ENCODE measurements around the gene SRRM3.
A peak's percentile ranks its signal among the peaks of the same experiment; 100 is the strongest.
"Not testable (repeated sequence)": the region's sequence is repeated elsewhere in the genome, so short reads cannot be mapped to it uniquely, and the experiment has no call there.

SRRM3 gene

DNA sequence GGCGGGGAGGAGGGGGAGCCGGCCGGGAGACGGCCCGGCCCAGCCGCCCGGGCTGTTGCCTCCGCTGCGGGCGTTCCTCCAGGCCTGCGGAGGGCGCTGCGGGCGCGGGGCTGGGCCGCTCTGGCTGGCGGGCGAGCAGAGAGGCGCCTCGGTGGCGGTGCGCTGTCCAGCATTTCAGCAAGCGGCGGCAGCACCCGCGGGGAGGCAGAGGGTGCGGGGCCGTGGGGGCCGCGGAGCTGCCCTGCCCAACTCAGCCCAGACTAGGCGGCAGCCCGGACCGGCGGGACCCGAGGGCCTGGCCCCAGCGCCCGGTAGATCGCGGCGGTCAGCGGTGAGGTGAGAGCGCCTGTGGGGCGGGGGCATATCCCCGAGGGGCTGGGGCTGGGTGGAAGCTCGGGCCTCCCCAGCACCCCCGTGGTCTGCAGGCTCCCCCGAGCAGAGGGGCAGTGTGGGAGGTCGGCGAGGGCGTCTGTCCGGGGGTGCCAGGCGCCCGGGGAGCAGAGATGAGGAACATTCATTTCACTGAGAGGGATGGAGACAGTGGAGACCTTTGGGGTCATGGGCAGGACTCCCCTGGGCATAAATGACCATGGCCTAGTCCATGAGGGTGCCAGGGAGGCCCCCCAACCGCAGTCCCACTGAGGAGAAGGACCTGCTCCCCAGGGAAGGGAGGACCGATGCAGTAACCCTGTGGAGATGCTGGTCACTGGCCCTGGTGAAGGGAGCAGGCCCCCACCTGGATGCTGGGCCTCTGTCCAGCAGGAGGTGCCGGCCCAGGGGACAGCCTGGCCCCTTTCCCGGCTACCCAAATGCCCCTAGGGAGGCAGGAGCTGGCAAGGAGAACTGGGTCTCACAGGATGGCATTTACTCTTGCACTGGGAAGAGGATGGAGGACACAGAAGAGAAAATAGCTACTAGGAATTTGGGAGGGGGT is at the start of gene SRRM3:
SRRM3 (plus strand) TSS at position 165 of the 934 bp plus-strand sequence. CDS start 33,171 bp downstream, outside the sequence.
- peak; percentile 69 to 95 for DNase-seq

- DNase-seq = no peak
Observed at GRCh38 chr7:76151932-76152331, 49.8 kb upstream of the SRRM3 start.

DNA sequence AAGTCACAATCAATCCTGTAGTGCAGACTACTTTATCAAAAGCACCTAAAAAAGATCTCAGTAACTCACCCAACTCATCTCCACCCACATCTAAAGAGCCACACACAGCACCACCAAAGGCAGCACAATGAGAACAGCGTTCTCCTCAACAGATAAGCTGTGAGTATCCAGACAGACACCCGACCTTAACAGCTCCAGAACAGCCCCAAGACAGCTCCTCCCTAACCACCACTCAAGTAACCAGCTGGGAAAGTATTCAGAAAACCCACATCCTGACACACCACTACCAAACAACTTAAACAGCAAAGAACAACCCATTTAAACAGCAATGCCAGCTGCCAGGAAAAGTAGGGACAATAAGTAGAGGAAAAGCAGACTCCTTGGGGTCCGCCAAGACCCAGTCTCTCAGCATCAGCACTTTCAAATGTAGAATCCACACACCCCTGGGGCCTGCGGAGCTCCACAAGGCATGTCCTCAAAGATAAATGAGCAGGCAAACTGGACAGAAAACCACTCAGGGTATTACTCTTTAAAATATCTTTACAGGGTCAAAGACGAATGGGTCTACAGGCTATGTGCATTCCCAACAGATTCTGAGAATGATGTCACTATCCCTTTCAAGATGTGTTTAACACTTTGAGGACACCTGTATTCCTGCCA is 48.0 kb upstream of the SRRM3 start:
- not testable (repeated sequence) for DNase-seq

DNA sequence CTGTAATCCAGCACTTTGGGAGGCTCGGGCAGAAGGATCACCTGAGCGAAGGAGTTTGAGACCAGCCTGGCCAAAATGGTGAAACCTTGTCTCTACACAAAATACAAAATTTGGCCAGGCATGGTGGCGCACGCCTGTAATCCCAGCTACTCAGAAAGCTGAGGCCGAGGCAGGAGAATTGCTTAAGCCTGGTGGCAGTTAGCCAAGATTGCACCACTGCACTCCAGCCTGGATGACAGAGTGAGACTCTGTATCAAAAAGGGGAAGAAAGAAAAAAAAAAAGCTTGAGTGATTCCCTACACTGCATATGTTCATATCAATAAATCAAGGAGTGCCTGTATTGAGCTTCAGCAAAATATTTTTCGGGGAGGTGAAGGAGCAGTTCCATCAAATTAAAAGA is 45.8 kb upstream of the SRRM3 start:
- DNase-seq = no peak

- not testable (repeated sequence) for DNase-seq
Observed at GRCh38 chr7:76156992-76157685, 44.6 kb upstream of the SRRM3 start.

- DNase-seq = not testable (repeated sequence)
Observed at GRCh38 chr7:76158416-76158815, 43.3 kb upstream of the SRRM3 start.

- not testable (repeated sequence) for DNase-seq
Observed at GRCh38 chr7:76162416-76163170, 39.1 kb upstream of the SRRM3 start.

DNA sequence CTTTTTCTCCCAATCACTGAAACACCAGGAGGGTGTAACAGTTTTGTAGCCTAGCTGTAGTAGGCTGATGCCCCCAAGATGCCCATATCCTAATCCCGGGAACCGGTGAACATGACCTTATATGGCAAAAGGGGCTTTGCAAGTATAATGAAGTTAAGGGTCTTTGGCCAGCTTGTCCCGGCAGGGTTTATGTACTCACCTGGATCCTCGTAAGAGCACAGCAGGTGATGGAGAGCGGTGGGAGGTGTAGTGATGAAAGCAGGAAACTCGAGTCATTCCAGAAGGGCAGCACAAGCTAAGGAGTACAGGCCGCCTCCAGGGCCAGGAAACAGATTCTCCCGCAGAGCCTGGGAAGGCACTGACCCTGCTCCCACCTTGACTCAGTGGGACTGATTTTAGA is 37.9 kb upstream of the SRRM3 start:
- DNase-seq = peak; percentile 84 to 88

GRCh38 chr7:76165106-76165972 is 36.4 kb upstream of the SRRM3 start:
- DNase-seq = no peak

- DNase-seq = no peak
Observed at GRCh38 chr7:76165973-76166403, 35.7 kb upstream of the SRRM3 start.

DNA sequence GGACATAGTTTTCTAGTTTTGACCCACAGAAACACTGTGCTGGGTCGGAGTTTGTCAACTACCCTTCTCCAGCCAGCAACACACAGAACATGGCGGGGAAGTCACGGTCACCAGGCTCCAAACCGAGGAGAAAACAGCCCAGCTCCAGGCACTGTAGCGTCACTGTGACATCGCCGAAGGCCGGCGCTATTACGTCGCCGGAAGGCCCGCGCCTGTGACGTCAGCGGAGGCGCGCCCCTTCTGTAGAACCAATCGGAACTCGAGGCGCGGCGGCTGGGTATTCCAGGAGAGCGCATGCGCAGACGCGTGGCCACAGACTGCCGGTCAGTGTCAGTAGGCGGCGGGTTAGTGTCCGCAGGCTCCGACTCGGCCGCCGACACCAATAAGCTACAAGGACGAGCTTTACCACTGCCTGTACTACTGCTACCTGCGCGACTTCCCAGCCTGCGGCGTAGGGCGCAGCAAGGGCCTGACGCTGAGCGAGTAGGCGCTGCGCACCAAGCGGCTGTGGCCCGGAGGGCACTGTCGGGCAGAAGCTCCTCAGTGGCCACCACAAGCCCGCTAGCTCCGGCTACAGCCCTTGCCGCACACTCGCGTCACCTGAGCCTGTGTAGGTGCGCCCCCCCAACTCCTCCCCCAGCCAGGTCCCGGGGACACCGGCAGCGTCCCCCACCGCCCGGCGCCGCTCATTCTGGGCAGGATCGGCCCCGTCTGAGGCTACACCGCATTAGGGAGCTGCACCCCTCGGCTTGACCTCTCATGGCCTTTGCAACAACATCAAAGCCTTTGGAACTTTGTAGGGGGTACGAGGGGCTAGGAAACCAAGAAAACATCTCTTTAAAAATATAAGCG is 35.1 kb upstream of the SRRM3 start:
- DNase-seq = peak; percentile 89 to 99

GRCh38 chr7:76173566-76174205 is 28.0 kb upstream of the SRRM3 start:
- no peak for DNase-seq

GRCh38 chr7:76176951-76177350 is 24.7 kb upstream of the SRRM3 start:
- not testable (repeated sequence) for DNase-seq

GRCh38 chr7:76179686-76180085 is 22.0 kb upstream of the SRRM3 start:
- no peak for DNase-seq

DNA sequence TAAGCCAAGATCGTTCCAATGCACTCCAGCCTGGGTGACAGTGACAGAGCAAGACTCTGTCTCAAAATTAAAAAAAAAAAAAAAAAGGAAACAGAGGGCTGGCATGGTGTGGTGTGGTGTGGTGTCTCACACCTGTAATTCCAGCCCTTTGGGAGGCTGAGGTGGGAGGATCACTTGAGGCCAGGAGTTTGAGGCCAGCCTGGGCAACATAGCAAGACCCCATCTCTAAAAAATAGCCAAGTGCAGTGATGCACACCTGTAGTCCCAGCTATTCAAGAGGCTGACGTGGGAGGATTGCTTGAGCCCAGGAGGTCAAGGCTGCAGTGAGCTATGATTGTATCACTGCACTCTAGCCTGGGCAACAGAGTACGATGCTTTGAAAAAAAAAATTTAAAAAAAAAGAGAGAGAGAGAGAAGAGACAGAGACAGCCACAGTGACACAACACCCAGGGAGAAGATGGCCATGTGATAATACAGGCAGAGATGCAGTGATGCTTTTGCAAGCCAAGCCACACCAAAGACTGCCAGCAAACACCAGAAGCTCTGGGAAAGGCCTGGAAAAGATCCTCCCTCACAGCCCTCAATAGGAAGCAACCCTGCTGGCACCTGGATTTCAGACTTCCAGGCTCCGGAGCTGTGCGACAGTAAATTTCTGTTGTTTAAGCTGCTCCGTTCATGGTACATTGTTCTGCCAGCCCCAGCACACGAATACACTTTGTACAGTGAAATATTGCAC is 19.3 kb upstream of the SRRM3 start:
- DNase-seq = no peak

- DNase-seq = no peak
Observed at GRCh38 chr7:76185187-76185896, 16.4 kb upstream of the SRRM3 start.

- DNase-seq = no peak
Observed at GRCh38 chr7:76187272-76187671, 14.4 kb upstream of the SRRM3 start.

- no peak for DNase-seq
Observed at GRCh38 chr7:76189276-76189675, 12.4 kb upstream of the SRRM3 start.

All from NCI-H526 (cell line).